ENCODE results near the gene ACP4. TPM values are rescaled to one million over a fixed set of nuclear protein-coding genes. Genes with fewer than 3 reads are reported as not detected.

The ACP4 gene
- polyA plus RNA-seq, 1 donor: 0.14 TPM

GRCh38 chr19:50823389-50824042 lies 33.3 kb downstream of the ACP4 start, which contains the start of gene KLK1:
TSS of gene KLK1 (minus strand) at chr19:50823787. CDS start at chr19:50823748, 39 bp downstream.
- no peak for DNase-seq

DNA sequence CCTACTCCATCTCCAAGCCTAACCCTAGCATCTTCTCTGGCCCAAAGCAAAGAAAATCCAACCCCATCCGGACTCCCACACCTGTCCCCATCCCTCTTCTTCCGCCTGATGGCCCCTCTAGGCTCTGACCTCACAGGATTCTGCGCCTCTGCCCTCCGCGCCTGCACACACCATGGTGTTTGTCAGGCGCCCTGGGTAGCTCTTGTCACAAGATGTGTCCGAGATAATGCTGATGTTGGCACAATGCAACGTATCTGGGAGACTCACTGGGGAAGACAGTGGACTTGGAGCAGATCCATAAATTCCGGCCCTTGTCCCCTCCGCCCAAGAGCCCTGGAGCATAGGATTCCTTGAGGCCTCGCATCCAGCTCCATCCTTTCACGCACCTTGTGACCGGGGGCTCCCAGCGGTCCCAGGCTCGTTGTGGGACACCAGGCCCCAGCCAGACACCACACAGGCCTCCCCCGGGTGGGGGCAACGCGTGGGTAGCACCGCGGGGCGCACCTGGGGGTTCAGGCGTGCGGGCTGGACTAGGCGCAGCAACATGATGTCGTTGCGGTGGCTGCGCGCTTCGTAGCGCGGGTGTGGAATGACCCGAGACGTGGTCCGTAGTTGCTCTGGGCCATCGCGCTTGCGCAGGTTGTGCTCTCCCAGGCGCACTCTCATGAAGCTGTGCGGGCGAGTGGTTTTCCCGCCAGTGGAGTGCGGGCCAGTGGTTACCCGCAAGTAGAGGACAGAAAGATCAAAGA lies 36.5 kb downstream of the ACP4 start:
- no peak for DNase-seq

- DNase-seq: no peak
Observed at GRCh38 chr19:50827476-50827875, 37.3 kb downstream of the ACP4 start.

GRCh38 chr19:50829801-50830200 lies 39.6 kb downstream of the ACP4 start:
- DNase-seq: no peak

GRCh38 chr19:50830266-50831025 lies 40.2 kb downstream of the ACP4 start:
- no peak for DNase-seq

DNA sequence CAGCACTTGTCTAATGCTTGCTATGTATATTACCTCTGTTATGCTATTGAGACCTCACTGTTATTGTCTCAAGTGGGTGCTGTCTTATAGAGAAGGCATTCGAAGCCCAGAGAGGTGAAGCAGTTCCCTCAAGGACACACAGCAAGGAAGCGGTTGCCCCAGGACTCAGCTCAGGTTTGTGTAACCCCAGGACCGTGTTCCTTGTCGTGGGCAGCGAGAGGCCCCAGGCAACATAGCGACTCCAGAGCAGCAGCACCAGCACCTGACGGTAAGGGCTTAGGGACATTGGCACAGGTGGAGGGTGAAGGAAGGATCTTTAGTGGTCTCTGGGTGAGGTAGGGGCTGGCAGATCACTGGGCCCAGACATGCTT lies 40.8 kb downstream of the ACP4 start:
- DNase-seq: no peak

- no peak for DNase-seq
Observed at GRCh38 chr19:50832666-50833065, 42.5 kb downstream of the ACP4 start.

GRCh38 chr19:50833117-50833801 lies 43.0 kb downstream of the ACP4 start, which contains the start of gene KLK15:
TSS of gene KLK15 (minus strand) at chr19:50833574. CDS start at chr19:50831492, 2,082 bp downstream.
- DNase-seq: no peak

- no peak for DNase-seq
Observed at GRCh38 chr19:50833802-50834167, 43.6 kb downstream of the ACP4 start.

- no peak for DNase-seq
Observed at GRCh38 chr19:50835103-50835784, 45.0 kb downstream of the ACP4 start.

DNA sequence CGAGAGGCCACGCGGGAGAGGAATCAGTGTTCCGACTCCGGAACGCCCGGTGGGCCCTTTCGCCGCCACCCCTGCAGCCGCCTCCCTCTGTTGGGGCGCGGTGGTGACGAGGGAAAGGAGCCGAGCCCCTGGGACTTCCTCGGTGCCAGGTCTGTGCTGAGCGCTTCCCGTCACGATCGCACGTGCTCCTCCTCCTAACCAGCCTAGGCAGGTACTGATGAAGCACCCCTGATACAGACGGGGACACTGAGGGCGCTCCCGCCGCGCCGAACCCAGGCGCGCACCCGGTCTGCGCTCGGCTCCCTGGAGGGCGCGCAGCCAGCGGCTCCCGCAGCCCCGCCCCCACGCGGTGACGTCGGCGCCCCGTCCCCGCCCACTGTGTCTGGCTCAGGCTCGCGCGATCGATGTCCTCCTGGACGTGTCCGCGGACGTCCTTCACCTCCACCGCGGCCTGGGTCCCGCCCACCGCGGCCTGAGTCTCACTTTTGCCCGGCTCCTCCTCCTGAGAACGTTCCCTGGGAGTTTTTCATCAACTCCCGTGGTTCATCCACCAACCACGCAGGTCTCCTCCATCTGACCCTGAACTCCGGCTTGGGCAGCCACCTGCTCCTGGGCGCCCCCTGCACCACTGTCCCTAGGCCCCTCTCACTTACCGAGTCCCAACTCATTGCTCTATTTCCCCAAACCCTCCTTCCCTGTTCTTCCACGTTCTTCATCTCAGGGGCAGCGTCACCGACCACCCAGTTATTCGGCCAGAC lies 45.7 kb downstream of the ACP4 start:
- peak; percentile 40 for DNase-seq

DNA sequence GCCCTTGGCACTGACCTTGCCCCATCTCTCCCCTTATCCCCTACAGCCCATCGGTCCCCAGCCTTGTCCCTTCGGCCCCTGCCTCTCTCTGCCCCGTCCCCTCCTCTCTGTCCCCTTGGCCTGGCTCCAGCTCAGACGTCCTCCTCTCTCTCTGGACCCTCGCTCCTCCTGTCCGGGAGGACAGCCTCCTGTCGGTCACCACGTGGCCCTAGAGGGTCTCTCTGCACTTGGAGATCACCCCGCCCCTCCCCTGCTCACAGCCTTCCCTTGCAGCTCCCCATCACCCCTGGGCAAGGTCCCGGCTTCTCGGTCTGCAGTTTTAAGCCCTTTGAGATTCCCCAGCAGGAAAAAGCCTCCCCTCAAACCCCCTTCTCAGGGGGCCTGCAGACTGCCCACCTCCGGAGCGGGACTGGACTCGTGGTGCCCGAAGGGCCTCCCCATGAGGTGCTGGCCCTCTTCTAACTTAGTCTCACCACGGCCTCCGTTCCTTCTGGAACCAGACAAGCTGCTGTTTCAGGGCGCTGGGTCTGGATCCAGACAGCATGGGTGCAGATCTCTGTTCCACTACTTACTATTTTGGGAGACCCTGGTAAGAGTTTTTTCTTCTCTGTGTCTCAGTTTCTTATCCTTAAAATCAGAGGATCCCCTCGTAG lies 46.5 kb downstream of the ACP4 start:
- DNase-seq: no peak

DNA sequence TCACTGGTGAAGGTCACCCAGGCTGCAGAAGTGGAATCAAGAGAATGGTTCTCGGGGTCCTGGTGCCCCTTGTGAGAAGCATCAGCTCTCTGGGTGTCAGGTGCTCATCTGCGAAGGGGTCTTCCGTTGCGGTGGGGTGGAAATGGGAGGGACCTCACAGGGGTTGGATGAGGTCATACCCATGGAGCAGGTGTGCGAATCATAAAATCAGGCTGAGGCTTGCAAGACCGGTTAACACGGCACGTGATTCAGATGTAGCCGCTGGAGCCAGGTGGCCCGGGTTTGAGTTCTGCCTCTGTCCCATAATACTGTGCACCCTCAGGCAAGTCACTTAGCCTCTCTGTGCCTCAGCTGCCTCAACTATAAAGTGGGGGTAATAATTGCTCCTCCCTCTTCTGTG lies 47.1 kb downstream of the ACP4 start:
- DNase-seq: no peak

- DNase-seq: no peak
Observed at GRCh38 chr19:50838239-50838638, 48.0 kb downstream of the ACP4 start.

- no peak for DNase-seq
Observed at GRCh38 chr19:50839712-50840655, 49.8 kb downstream of the ACP4 start.

- no peak for DNase-seq
Observed at GRCh38 chr19:50842130-50842529, 51.9 kb downstream of the ACP4 start.

GRCh38 chr19:50843205-50843604 lies 53.0 kb downstream of the ACP4 start:
- DNase-seq: no peak

- no peak for DNase-seq
Observed at GRCh38 chr19:50843701-50844221, 53.5 kb downstream of the ACP4 start.

DNA sequence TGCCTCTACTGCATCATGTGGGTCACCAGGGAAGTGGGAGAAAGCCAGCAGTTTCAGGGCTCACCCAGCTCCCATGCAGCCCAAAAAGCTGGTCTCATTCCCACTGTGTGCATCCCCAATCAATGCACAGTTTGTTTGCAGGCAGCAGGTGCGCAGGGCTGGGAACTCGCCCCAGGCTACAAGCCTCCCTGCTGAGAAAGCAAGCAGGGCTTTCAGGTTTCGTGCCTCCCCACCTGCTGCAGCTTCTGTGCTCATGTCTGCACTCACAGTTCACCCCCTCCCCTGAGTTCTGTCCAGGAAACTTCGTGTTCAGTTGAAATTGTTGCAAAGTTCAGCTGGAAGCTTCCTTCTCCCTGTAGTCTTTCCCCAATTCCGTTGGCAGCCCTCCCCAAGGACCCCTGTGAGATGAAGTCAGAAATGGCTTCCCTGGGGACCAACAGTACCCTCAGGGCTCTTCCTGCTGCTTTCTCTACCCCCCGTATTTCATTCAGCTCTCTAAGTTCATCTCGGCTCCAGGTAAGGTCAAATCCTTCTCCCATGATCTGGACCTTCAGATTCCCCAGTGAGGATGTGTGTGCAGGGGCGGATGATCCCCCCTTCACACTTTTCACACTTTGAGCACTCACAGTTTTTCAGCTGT lies 54.2 kb downstream of the ACP4 start:
- no peak for DNase-seq
